Astrocyte (in vitro differentiated cells and primary cell): Measurements from ENCODE around the gene TYK2.

Source experiments
- EZH2 ChIP-seq: IDR thresholded peaks from 2 replicates; pipeline ENCODE4 v1.6.1; 2012; ENCODE audit warnings: mild to moderate bottlenecking, low read length, inconsistent platforms; ENCODE audit not compliant: insufficient read depth
- TF ChIP-seq, protein P1 (sequence below): IDR thresholded peaks from 2 replicates; pipeline ENCODE4 v1.5.1; 2011; ENCODE audit warnings: low read depth, mild to moderate bottlenecking, inconsistent platforms, low read length, moderate library complexity; ENCODE audit not compliant: insufficient read depth

DNA sequence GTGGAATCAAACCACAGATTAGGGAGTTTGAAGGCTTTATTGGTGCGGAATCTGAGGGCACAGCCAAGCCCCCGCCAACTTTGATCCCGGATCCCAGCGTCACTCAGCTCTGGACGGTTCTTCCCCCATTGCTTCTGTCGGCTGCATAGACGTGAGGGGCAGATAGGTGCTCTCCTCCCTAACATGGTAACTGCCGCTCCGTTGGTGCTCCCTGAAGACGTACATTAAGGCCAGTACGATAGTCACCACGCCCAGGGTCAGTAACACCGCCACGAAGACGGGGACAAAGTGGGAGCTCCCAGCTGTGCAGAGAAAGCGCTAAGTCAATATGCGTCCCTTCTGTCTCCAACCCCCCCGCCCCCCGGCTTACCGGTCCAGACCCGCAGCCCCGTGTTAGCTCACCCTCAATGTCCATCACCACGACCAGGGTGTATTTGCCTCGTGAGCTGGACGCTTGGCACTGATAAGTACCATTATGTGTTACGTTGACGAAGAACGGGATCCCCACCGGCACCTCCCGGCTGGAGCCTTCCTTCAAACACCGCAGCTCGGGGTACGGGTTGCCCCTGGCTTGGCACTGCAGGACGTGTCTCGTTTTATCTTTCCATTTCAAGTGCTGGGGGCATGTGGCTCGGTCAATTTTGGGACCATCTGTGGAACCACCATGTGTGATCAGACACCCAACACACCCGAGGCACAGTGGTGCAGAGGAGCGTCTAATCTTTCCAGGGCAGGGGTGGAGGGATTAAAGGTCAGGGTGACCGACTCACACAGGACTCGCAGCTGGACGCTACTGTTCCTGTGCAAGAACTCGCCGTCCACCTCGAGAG lies 46.4 kb downstream of the TYK2 start:
- TF ChIP-seq, protein P1, sequence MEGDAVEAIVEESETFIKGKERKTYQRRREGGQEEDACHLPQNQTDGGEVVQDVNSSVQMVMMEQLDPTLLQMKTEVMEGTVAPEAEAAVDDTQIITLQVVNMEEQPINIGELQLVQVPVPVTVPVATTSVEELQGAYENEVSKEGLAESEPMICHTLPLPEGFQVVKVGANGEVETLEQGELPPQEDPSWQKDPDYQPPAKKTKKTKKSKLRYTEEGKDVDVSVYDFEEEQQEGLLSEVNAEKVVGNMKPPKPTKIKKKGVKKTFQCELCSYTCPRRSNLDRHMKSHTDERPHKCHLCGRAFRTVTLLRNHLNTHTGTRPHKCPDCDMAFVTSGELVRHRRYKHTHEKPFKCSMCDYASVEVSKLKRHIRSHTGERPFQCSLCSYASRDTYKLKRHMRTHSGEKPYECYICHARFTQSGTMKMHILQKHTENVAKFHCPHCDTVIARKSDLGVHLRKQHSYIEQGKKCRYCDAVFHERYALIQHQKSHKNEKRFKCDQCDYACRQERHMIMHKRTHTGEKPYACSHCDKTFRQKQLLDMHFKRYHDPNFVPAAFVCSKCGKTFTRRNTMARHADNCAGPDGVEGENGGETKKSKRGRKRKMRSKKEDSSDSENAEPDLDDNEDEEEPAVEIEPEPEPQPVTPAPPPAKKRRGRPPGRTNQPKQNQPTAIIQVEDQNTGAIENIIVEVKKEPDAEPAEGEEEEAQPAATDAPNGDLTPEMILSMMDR = no peak
- no peak for TF ChIP-seq EZH2
